ENCODE measurements around the gene NFKB1.

Gene NFKB1

GRCh38 chr4:102535398-102536082 is 34.4 kb downstream of the NFKB1 start:
- H3K79me2 ChIP-seq = no peaks in the 10 kb centered on the region
- no peak overlapping the region for H3K27ac ChIP-seq
- H2AFZ ChIP-seq = no peak overlapping the region
- no peak overlapping the region for H3K4me2 ChIP-seq (ENCODE audit: low read length)
- no peak for TF ChIP-seq CTCF (IDR thresholded peaks at IDR 0.05)
- H3K4me1 ChIP-seq = no peaks in the 10 kb centered on the region
- H3K27me3 ChIP-seq (ENCODE audit: control insufficient read depth, insufficient read depth, low read length) = no peaks in the 10 kb centered on the region
- no peaks in the 10 kb centered on the region for H3K36me3 ChIP-seq (ENCODE audit: control insufficient read depth, insufficient read depth, low read length)
- no peak overlapping the region for H3K4me3 ChIP-seq (ENCODE audit: low read depth, low read length)
- no peaks in the 10 kb centered on the region for H3K9me3 ChIP-seq (ENCODE audit: control insufficient read depth, low read length)
- no peak overlapping the region for H3K9ac ChIP-seq

- TF ChIP-seq CTCF (IDR thresholded peaks at IDR 0.05) = no peak
- H3K9me3 ChIP-seq (ENCODE audit: control insufficient read depth, low read length) = no peaks in the 10 kb centered on the region
Observed at GRCh38 chr4:102536768-102537167, 35.6 kb downstream of the NFKB1 start.

GRCh38 chr4:102537269-102537668 is 36.1 kb downstream of the NFKB1 start:
- Histone ChIP-seq H3K27me3 (ENCODE audit: control insufficient read depth, insufficient read depth, low read length) (no peaks in the 10 kb centered on the region), H3K4me3 (ENCODE audit: low read depth, low read length) (no peak overlapping the region), H3K36me3 (ENCODE audit: control insufficient read depth, insufficient read depth, low read length) (no peaks in the 10 kb centered on the region), H2AFZ (no peak overlapping the region), H3K9ac (no peak overlapping the region), H3K4me1 (no peaks in the 10 kb centered on the region), H3K4me2 (ENCODE audit: low read length) (no peak overlapping the region), H3K9me3 (ENCODE audit: control insufficient read depth, low read length) (no peaks in the 10 kb centered on the region), H3K27ac (no peak overlapping the region), H3K79me2 (no peaks in the 10 kb centered on the region)
- TF ChIP-seq CTCF (IDR thresholded peaks at IDR 0.05) = no peak

More at GRCh38 chr4:102536768-102537167, 35.6 kb downstream of the NFKB1 start:
- no peak overlapping the region for H3K4me3 ChIP-seq (ENCODE audit: low read depth, low read length)
- H3K4me2 ChIP-seq (ENCODE audit: low read length) = no peak overlapping the region
- H2AFZ ChIP-seq = no peak overlapping the region
- no peaks in the 10 kb centered on the region for H3K27me3 ChIP-seq (ENCODE audit: control insufficient read depth, insufficient read depth, low read length)
- no peaks in the 10 kb centered on the region for H3K36me3 ChIP-seq (ENCODE audit: control insufficient read depth, insufficient read depth, low read length)
- H3K9ac ChIP-seq = no peak overlapping the region
- H3K4me1 ChIP-seq = no peaks in the 10 kb centered on the region
- no peak overlapping the region for H3K27ac ChIP-seq
- H3K79me2 ChIP-seq = no peaks in the 10 kb centered on the region

GRCh38 chr4:102541697-102542096 is 40.5 kb downstream of the NFKB1 start:
- Histone ChIP-seq H3K79me2 (no peaks in the 10 kb centered on the region), H3K27ac (no peak overlapping the region), H3K9ac (no peak overlapping the region), H3K4me2 (ENCODE audit: low read length) (no peak overlapping the region), H3K36me3 (ENCODE audit: control insufficient read depth, insufficient read depth, low read length) (no peaks in the 10 kb centered on the region), H3K27me3 (ENCODE audit: control insufficient read depth, insufficient read depth, low read length) (no peaks in the 10 kb centered on the region), H3K4me3 (ENCODE audit: low read depth, low read length) (no peak overlapping the region), H2AFZ (no peak overlapping the region), H3K9me3 (ENCODE audit: control insufficient read depth, low read length) (no peaks in the 10 kb centered on the region), H3K4me1 (no peaks in the 10 kb centered on the region)
- no peak for TF ChIP-seq CTCF (IDR thresholded peaks at IDR 0.05)
